Activated CD8-positive, alpha-beta memory T cell treated with anti-CD3 and anti-CD28 coated beads for 24 hours (primary cell): ENCODE data around the gene TNRC6B.
"Not testable (repeated sequence)": the region's sequence is repeated elsewhere in the genome, so short reads cannot be mapped to it uniquely, and the experiment has no call there.

ENCODE experiments used
- DNase-seq: peaks from one replicate; pipeline ENCODE4 v3.0.0-alpha.2; 2020

TNRC6B gene

DNA sequence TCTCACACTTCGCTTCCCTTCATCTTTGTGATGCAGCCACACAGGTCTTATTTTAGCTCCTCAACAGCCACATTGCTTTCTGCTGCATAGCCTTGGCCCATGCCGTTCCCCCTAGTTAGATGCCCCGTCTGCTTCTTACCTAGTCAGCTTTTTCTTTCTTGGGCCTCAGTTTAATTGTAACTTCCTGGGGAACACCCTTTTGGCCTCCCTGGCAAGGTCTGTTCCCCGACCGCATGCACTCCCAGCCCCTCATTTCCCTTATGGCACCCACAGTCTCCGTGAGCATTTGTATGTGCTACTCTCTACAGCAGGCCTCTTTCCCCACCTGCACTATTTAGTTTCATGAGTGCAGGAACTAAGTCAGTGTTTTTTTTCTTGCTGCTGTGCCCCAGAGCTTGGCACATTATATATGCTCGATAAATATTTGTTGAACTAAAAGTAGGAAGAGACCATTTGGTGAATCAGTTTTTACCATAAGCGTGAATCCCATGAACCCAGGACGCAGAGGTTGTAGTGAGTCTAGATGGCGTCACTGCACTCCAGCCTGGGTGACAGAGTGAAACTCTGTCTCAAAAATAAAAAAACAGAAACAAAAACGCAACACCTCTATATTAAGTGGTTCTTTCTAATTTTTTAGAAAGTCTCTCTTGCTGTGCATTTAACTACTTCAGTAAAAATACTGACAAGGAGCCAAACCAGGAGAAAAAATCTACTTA lies 38.5 kb downstream of the TNRC6B start:
- peak; percentile 75 for DNase-seq

GRCh38 chr22:40218152-40218551 lies 40.4 kb downstream of the TNRC6B start:
- no peak for DNase-seq

GRCh38 chr22:40218723-40219294 lies 41.1 kb downstream of the TNRC6B start:
- DNase-seq: no peak

GRCh38 chr22:40220316-40221054 lies 42.8 kb downstream of the TNRC6B start:
- DNase-seq: no peak

GRCh38 chr22:40221055-40221414 lies 43.3 kb downstream of the TNRC6B start:
- DNase-seq: no peak

GRCh38 chr22:40222979-40223378 lies 45.3 kb downstream of the TNRC6B start:
- not testable (repeated sequence) for DNase-seq

- DNase-seq: no peak
Observed at GRCh38 chr22:40224702-40225101, 47.0 kb downstream of the TNRC6B start.

GRCh38 chr22:40226620-40227019 lies 48.9 kb downstream of the TNRC6B start:
- no peak for DNase-seq

DNA sequence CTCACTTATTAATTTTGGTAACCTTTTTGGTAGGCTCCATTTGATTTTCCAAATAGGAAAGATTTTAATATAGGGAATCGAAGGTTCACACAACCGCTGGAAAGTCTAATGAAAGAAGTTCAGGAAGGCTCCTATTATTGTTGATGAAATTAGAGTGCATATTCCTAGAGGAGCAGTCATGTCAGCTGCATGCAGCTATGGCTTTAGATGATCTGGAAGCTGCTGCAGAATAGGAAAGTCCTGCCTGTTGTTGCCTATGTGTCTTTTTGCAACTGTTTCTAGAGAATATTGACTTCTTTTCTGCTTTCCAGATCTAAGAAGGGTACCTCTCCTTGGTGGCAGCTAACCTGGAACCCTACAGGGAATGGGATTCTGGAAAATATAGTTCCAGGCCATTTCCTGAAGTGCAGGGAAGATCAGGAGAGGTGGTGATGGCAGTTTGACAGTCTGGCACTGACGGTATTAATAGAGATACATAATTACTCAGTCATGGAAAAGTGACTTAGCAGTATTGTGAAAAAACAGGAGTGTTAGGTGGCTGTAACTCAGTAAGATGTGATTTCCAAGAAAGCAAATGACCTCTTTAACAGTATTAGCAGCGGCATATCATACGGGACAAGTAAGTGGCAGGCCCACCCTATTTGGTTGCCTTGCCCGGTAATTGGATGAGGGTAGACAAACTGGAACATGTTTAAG lies 54.0 kb downstream of the TNRC6B start:
- no peak for DNase-seq

- no peak for DNase-seq
Observed at GRCh38 chr22:40232624-40233023, 54.9 kb downstream of the TNRC6B start.

DNA sequence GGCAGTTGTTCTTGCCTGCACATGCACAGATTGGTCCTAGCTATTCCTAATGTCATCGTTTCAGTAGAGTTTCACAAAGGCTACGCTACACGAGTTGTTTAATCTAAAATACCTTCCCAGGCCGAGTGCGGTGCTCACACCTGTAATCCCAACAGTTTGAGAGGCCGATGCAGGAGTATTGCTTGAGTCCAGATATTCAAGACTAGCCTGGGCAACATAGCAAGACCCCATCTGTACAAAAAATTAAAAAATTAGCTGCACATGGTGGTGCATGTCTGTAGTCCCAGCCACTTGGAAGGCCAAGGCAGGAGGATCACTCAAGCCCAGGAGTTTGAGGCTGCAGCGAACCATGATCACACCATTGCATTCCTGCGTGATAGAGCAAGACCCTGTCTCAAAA lies 56.2 kb downstream of the TNRC6B start:
- DNase-seq: peak; percentile 24

- no peak for DNase-seq
Observed at GRCh38 chr22:40234658-40235057, 56.9 kb downstream of the TNRC6B start.

DNA sequence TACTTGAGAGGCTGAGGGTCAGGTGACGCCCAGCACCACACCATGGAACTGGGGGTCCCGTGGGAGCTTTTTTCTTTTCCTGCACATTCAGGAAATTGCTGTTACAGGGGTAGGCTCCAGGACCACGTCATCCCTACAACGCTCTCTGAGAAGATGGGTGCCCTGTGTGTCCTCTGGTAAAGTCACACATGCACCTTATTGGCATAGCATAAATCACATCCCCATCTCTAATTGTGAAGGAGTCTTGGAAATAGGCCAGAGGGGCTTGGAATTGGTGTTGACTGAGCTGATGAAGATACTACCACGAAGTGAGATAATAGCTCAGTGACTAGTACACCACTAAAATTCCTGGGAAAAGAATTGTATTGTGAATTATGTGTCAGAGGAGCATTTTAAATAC lies 57.6 kb downstream of the TNRC6B start:
- peak; percentile 17 for DNase-seq

DNA sequence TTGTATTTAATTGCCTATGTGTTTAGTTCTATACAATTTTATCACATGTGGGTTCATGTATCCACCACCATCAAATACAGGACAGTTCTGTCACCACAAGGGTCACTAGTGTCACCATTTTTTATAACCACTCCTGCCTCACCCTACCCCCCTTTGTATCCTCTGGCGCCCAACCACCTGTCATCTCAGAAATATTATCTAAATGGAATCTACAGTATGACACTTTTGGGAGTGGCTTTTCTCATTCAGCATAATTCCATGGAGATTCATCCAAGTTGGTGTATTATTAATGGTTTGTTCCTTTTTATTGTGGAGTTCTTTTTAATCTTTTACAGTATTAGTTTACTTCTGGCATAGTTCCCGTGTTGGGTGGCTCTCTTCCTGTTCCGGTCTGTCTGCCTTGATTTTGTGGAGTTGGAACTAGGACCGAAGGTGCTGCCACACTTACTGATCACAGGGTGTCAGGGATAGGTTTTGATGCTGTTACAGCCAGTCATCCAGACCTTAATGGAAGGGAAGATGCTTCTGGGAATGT lies 58.5 kb downstream of the TNRC6B start:
- DNase-seq: peak; percentile 26

DNA sequence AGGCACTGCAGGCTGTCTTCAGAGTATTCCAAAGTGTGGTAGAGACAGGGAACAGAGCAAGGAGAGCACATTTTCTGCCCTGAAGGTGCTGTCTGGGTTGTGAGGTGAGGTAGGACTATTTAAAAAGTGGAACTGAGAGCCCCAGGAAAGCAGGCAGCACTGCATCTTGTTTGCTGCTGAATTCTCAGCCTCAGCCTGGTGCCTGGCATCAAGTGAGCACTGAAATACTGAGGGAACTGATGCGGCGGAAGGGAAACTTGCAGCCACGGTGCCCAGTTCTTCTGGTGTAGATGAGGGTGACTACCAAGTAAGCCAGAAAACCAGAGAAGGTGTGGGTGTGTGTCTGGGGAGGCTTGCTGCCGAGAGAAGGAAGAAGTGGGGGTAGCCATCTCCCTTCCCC lies 59.5 kb downstream of the TNRC6B start:
- DNase-seq: peak; percentile 62

- peak; percentile 53 for DNase-seq
Observed at GRCh38 chr22:40237788-40238424, 60.2 kb downstream of the TNRC6B start.

GRCh38 chr22:40238425-40239344 lies 61.0 kb downstream of the TNRC6B start:
- no peak for DNase-seq

DNA sequence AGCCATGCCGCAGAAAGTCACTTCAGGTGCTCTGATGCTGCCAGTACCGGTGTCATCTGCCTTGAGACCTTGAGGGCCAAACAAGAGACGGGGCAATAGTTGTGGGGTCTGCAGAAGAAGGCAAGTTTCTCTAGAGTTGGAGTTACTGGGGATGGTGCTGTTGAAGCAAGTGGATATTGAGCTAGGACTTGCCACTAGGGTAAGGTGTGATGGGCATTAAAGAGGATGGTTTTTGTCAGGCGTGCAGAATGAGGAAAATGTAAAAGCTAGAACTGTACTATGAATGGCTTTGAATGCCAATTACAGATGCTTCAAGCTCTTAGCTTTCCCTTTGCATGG lies 61.6 kb downstream of the TNRC6B start:
- DNase-seq: peak; percentile 52

- peak; percentile 33 for DNase-seq
Observed at GRCh38 chr22:40240160-40240559, 62.4 kb downstream of the TNRC6B start.

DNA sequence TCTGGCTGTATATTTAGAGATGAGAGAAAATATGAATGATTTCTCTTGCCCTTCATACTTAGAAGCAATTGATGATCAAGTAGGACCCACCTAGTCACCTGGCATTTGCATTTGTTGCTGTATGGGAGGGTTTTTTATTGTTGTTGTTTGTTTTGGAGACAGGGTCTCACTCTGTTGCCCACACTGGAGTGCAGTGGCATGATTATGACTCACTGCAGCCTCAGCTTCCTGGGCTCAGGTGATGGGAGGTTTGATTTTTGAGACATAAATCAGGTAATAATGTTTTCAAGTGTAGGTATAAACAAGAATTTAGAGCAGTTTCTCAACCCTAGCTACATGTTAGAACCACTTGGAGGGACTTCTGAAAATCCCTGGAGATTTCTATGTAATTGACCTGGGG lies 63.0 kb downstream of the TNRC6B start:
- peak; percentile 51 for DNase-seq

GRCh38 chr22:40241200-40241763 lies 63.6 kb downstream of the TNRC6B start:
- peak; percentile 47 for DNase-seq
